Measurements from ENCODE around the gene CAPN5.
"Not testable (repeated sequence)": the region's sequence is repeated elsewhere in the genome, so short reads cannot be mapped to it uniquely, and the experiment has no call there.

CAPN5 gene

DNA sequence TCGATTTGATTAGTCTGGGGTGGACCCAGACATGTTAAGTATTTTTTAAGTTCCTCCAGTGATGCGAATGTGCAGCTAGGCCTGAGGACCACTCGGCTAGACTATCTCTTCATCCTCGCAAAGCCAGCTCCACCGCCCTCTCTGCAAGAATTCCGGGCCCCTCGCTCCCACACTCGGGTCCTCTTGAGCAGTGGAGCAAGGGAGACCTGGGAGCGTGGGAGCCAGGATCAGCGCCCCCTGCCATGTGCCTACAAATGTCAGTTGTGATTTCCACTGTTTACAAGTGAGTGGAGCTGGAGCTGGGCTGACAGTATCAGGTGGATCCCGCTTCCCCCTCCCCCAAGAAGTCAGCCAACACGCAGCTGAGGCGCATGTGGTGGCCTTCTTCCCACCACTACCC lies 25.9 kb upstream of the CAPN5 start:
- in situ Hi-C loops (cut with MboI; ENCODE audit: low pct_unique_long_range_greater_than_20kb, low sequenced_read_pairs, unreplicated experiment), result loop anchor here (25.0 kb wide), 1 partner anchor 229 kb away; no protein-coding TSS in a partner anchor
- TF ChIP-seq, protein P1, sequence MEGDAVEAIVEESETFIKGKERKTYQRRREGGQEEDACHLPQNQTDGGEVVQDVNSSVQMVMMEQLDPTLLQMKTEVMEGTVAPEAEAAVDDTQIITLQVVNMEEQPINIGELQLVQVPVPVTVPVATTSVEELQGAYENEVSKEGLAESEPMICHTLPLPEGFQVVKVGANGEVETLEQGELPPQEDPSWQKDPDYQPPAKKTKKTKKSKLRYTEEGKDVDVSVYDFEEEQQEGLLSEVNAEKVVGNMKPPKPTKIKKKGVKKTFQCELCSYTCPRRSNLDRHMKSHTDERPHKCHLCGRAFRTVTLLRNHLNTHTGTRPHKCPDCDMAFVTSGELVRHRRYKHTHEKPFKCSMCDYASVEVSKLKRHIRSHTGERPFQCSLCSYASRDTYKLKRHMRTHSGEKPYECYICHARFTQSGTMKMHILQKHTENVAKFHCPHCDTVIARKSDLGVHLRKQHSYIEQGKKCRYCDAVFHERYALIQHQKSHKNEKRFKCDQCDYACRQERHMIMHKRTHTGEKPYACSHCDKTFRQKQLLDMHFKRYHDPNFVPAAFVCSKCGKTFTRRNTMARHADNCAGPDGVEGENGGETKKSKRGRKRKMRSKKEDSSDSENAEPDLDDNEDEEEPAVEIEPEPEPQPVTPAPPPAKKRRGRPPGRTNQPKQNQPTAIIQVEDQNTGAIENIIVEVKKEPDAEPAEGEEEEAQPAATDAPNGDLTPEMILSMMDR (IDR thresholded peaks at IDR 0.05; ENCODE audit: extremely low read depth, insufficient read depth, missing control alignments), result no peak
- DNase-seq (ENCODE audit: low spot score), result no peak

- no peak for DNase-seq (ENCODE audit: low spot score)
- TF ChIP-seq, protein P1 (IDR thresholded peaks at IDR 0.05; ENCODE audit: extremely low read depth, insufficient read depth, missing control alignments), result no peak
- in situ Hi-C loops (cut with MboI; ENCODE audit: low pct_unique_long_range_greater_than_20kb, low sequenced_read_pairs, unreplicated experiment), result loop anchor here (25.0 kb wide), 1 partner anchor 230 kb away; no protein-coding TSS in a partner anchor
Measured at GRCh38 chr11:77042111-77042726, 24.6 kb upstream of the CAPN5 start.

DNA sequence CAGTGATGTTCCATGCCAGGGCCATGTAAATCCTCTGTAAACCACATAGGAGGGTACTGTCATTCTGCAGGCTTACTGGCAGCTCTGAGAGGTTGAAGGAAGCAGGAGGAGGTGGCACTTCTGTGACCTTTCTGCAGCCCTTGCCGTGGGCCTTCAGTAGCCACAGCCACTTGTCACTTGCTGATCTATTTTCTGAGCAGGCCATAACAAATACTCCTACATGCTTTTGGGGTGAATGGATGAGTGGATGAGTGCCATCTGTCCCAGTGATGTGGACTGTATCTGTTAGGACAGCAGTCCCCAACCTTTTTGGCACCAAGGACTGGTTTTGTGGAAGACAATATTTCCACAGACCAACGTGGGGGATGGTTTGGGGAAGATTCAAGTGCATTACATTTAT lies 22.4 kb upstream of the CAPN5 start:
- TF ChIP-seq, protein P1 (IDR thresholded peaks at IDR 0.05; ENCODE audit: extremely low read depth, insufficient read depth, missing control alignments), result no peak
- DNase-seq (ENCODE audit: low spot score), result no peak
- in situ Hi-C loops (cut with MboI; ENCODE audit: low pct_unique_long_range_greater_than_20kb, low sequenced_read_pairs, unreplicated experiment), result loop anchor here (25.0 kb wide), 1 partner anchor 232 kb away; no protein-coding TSS in a partner anchor

DNA sequence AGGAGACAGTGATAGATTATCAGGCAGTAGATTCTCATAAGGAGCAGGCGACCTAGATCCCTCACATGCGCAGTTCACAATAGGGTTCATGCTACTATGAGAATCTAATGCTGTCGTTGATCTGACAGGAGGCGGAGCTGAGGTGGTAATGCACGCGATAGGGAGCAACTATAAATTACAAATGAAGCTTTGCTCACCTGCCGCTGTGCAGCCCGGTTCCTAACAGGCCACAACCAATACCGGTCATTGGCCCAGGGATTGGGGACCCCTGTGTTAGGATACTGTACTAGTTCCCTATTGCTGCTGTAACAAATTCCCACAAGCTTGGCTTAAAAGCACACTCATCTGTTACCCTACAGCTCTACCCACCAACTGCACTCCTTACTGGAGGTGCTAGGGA lies 21.9 kb upstream of the CAPN5 start:
- TF ChIP-seq, protein P1 (IDR thresholded peaks at IDR 0.05; ENCODE audit: extremely low read depth, insufficient read depth, missing control alignments), result no peak
- in situ Hi-C loops (cut with MboI; ENCODE audit: low pct_unique_long_range_greater_than_20kb, low sequenced_read_pairs, unreplicated experiment), result loop anchor here (25.0 kb wide), 1 partner anchor 233 kb away; no protein-coding TSS in a partner anchor
- no peak for DNase-seq (ENCODE audit: low spot score)

- TF ChIP-seq, protein P1 (IDR thresholded peaks at IDR 0.05; ENCODE audit: extremely low read depth, insufficient read depth, missing control alignments), result peak; percentile 96
- in situ Hi-C loops (cut with MboI; ENCODE audit: low pct_unique_long_range_greater_than_20kb, low sequenced_read_pairs, unreplicated experiment), result loop anchor here (25.0 kb wide), 1 partner anchor 234 kb away; no protein-coding TSS in a partner anchor
- DNase-seq (ENCODE audit: low spot score), result peak; percentile 85
Measured at GRCh38 chr11:77046060-77046501, 20.7 kb upstream of the CAPN5 start.

DNA sequence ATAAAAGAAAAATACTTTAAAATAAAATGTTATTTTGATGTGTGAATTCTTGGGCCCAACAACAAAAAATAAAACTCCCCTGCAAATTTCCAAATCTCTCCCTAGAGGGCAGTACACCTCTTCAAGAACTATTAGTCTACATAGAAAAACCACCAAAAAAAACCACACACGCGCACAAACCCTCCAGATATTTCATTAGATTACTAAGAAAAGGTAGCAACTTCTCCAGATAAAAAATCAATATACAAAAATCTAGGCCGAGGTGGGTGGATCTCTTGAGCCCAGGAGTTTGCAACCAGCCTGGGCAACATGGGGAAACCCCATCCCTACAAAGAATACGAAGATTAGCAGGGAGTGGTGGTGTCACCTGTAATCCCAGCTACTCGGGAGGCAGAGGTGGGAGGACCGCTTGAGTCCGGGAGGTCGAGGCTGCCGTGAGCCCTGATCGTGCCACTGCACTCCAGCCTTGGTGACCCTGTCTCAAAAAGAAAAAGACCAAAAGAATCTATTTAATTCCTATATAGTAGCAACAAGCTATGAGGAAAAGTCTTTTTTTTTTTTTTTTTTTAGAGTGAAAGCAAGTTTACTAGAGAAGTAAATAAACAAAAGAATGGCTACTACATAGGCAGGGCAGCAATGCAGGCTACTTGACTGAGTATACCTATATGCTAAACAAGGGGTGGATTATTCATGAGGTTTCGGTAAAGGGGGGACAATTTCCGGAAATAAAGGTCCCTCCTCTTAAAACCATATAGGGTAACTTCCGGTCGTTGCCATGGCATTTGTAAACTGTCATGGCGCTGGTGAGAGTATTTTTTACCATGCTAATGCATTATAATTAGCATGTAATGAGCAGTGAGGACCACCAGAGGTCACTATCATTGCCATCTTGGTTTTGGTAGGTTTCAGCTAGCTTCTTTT lies 19.5 kb upstream of the CAPN5 start:
- DNase-seq (ENCODE audit: low spot score), result peak; percentile 86
- TF ChIP-seq, protein P1 (IDR thresholded peaks at IDR 0.05; ENCODE audit: extremely low read depth, insufficient read depth, missing control alignments), result peak; percentile 61
- in situ Hi-C loops (cut with MboI; ENCODE audit: low pct_unique_long_range_greater_than_20kb, low sequenced_read_pairs, unreplicated experiment), result loop anchor here (25.0 kb wide), 1 partner anchor 235 kb away; no protein-coding TSS in a partner anchor

GRCh38 chr11:77047928-77048446 lies 18.8 kb upstream of the CAPN5 start:
- not testable (repeated sequence) for DNase-seq (ENCODE audit: low spot score)
- in situ Hi-C loops (cut with MboI; ENCODE audit: low pct_unique_long_range_greater_than_20kb, low sequenced_read_pairs, unreplicated experiment), result loop anchor here (25.0 kb wide), 1 partner anchor 236 kb away; no protein-coding TSS in a partner anchor
